PC-3 (cell line): ENCODE data around the gene RBBP9. TPM values are rescaled to one million over a fixed set of nuclear protein-coding genes. Genes with fewer than 3 reads are reported as not detected.

ENCODE experiments used
- ATAC-seq: fragments of 200-7000 bp; cut with Tn5 transposase; 2 replicates; pipeline ENCODE4 v1.9.1; 2020; ENCODE audit warnings: mild to moderate bottlenecking, moderate library complexity
- BruUV-seq: library from RNA; stranded (reverse); fragments of 400-500 nt; replicated peaks from 2 replicates; lab custom pipeline; 2021; lab: Mats Ljungman, UMichigan
- CTCF ChIA-PET: fragments of 300-600 bp; sonication (Branson Sonifier 250); formaldehyde crosslinking; loops from one replicate; lab custom pipeline; 2022; ENCODE audit warnings: antibody characterized with exemption; lab: Charles Lee
- POLR2A ChIA-PET: fragments of 300-600 bp; sonication (Branson Sonifier 250); formaldehyde crosslinking; loops from one replicate; lab custom pipeline; 2022; ENCODE audit warnings: antibody characterized with exemption; ENCODE audit not compliant: unreplicated experiment; lab: Charles Lee
- DNase-seq: peaks from one replicate; pipeline ENCODE4 v3.0.0-alpha.2; 2015
- H2AFZ ChIP-seq: fragments of 300-600 bp; sonication (generic); 2 replicates; pipeline ENCODE4 v1.6.0; 2016; ENCODE audit warnings: antibody characterized with exemption, low read length
- H3F3A ChIP-seq: fragments of 300-600 bp; sonication (generic); one replicate; pipeline ENCODE4 v1.6.0; 2017; ENCODE audit warnings: antibody characterized with exemption, low read length, control low read depth, mild to moderate bottlenecking; ENCODE audit not compliant: unreplicated experiment
- H3K27ac ChIP-seq: fragments of 300-600 bp; sonication (generic); 2 replicates; pipeline ENCODE4 v1.5.1; 2016; ENCODE audit warnings: mild to moderate bottlenecking, low read length
- H3K27me3 ChIP-seq: fragments of 300-600 bp; sonication (generic); 2 replicates; pipeline ENCODE4 v1.6.1; 2016; ENCODE audit warnings: low read length, mixed read lengths
- H3K36me3 ChIP-seq: fragments of 300-600 bp; sonication (generic); 2 replicates; pipeline ENCODE4 v1.6.1; 2016; ENCODE audit warnings: low read depth, mixed run types, low read length, mixed read lengths
- H3K4me1 ChIP-seq: fragments of 300-600 bp; sonication (generic); 2 replicates; pipeline ENCODE4 v1.5.1; 2016; ENCODE audit warnings: low read length; ENCODE audit not compliant: insufficient read depth
- H3K4me2 ChIP-seq: fragments of 300-600 bp; sonication (generic); 2 replicates; pipeline ENCODE4 v1.6.0; 2016; ENCODE audit warnings: low read length
- H3K4me3 ChIP-seq: fragments of 300-600 bp; sonication (generic); 2 replicates; pipeline ENCODE4 v1.5.1; 2016; ENCODE audit warnings: mild to moderate bottlenecking, low read length, mixed read lengths
- H3K79me2 ChIP-seq: fragments of 300-600 bp; sonication (generic); 2 replicates; pipeline ENCODE4 v1.6.1; 2017; ENCODE audit warnings: low read length, mixed read lengths
- H3K9ac ChIP-seq: fragments of 300-600 bp; sonication (generic); 2 replicates; pipeline ENCODE4 v1.6.0; 2016; ENCODE audit warnings: mild to moderate bottlenecking, low read length
- H3K9me2 ChIP-seq: fragments of 300-600 bp; sonication (generic); replicated peaks from 2 replicates; pipeline ENCODE4 v1.6.1; 2016; ENCODE audit warnings: mixed run types, low read length, mixed read lengths
- H3K9me3 ChIP-seq: fragments of 300-600 bp; sonication (generic); 2 replicates; pipeline ENCODE4 v1.6.1; 2016; ENCODE audit warnings: low read length, mixed read lengths
- H4K20me1 ChIP-seq: fragments of 300-600 bp; sonication (generic); 2 replicates; pipeline ENCODE4 v1.6.1; 2016; ENCODE audit warnings: low read length, mixed read lengths
- EZH2 ChIP-seq: fragments of 300-600 bp; sonication (generic); IDR thresholded peaks from one replicate; pipeline ENCODE4 v1.6.1; 2017; ENCODE audit warnings: antibody characterized with exemption, mild to moderate bottlenecking, low read length; ENCODE audit not compliant: unreplicated experiment
- EZH2phosphoT487 ChIP-seq: fragments of 300-600 bp; sonication (generic); IDR thresholded peaks from 2 replicates; pipeline ENCODE4 v1.6.1; 2018; ENCODE audit warnings: mild to moderate bottlenecking, antibody characterized with exemption, low read length, borderline replicate concordance
- intact Hi-C: fragments of 100-400 bp; cut with micrococcal nuclease; formaldehyde crosslinking; loops from 2 replicates; pipeline ENCODE4 v1.9.0; 2023
- total RNA-seq: library from RNA; depleted of rRNA; stranded (reverse); fragments of >200 nt; gene quantifications from 2 replicates; pipeline ENCODE4 v1.2.3, GENCODE V29; 2014
- TF ChIP-seq, protein P1 (sequence below): fragments of 300-600 bp; sonication (generic); conservative IDR thresholded peaks from 2 replicates; pipeline ENCODE4 v1.5.1; 2017; ENCODE audit warnings: antibody characterized with exemption, low read depth, mild to moderate bottlenecking, low read length

The RBBP9 gene
- total RNA-seq, 1 experiment from 2014 or later = 22.8 TPM

DNA sequence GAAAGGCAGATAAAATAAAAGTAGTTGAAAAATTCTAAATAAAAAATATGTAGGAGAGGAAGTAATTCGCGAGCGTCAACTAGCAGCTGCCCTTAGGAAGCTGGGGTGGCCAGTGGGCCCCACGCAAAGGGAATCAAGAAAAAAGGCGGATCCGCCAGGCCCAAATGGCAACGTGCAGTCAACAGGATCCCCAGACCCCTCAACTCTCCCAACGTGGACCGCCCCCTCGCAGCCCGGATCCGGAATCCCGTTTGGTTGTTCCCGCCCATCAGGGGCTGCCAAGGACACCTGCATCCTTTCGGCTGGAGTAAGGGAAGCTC is 30.5 kb downstream of the RBBP9 start:
- Histone ChIP-seq H2AFZ (peak overlapping the region; percentile 96), H3K9me2 (no peaks in the 10 kb centered on the region), H3K4me1 (peaks cover 16% of the 10 kb centered on the region), H3K27ac (no peak overlapping the region), H3K79me2 (peaks cover 44% of the 10 kb centered on the region), H3K4me3 (peak overlapping the region; percentile 90), H3K27me3 (no peaks in the 10 kb centered on the region), H3K9me3 (no peaks in the 10 kb centered on the region), H3K4me2 (peak overlapping the region; percentile 92), H4K20me1 (0 out of 2 replicates have a peak, but pooled peaks cover 5% of the 10 kb centered on the region), H3K9ac (peak overlapping the region; percentile 90), H3F3A (no peaks in the 10 kb centered on the region), H3K36me3 (peaks cover 11% of the 10 kb centered on the region; the same call in 1 of the 2 replicates)
- no TSS peak for BruUV-seq
- ChIA-PET POLR2A (interaction anchor here (0.6 to 1.9 kb wide), 3 partner anchors 15 to 41 kb away, joined by 5 to 13 read pairs (median 9); partner anchors contain the start of genes RBBP9 and SEC23B), CTCF (interaction anchor here (0.7 kb wide), 1 partner anchor 30 kb away, joined by 3 read pairs; no protein-coding TSS in a partner anchor)
- intact Hi-C loops = loop anchor here (5.0 kb wide), 2 partner anchors 76 to 121 kb away; partner anchors contain the start of gene DTD1
- no peak for DNase-seq
- TF ChIP-seq EZH2 = no peak
- TF ChIP-seq EZH2phosphoT487 = no peak
- TF ChIP-seq, protein P1, sequence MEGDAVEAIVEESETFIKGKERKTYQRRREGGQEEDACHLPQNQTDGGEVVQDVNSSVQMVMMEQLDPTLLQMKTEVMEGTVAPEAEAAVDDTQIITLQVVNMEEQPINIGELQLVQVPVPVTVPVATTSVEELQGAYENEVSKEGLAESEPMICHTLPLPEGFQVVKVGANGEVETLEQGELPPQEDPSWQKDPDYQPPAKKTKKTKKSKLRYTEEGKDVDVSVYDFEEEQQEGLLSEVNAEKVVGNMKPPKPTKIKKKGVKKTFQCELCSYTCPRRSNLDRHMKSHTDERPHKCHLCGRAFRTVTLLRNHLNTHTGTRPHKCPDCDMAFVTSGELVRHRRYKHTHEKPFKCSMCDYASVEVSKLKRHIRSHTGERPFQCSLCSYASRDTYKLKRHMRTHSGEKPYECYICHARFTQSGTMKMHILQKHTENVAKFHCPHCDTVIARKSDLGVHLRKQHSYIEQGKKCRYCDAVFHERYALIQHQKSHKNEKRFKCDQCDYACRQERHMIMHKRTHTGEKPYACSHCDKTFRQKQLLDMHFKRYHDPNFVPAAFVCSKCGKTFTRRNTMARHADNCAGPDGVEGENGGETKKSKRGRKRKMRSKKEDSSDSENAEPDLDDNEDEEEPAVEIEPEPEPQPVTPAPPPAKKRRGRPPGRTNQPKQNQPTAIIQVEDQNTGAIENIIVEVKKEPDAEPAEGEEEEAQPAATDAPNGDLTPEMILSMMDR = no peak
- peak; percentile 76 for ATAC-seq

GRCh38 chr20:18465536-18466200 is 31.4 kb downstream of the RBBP9 start:
- ATAC-seq = no peak
- CTCF ChIA-PET = interaction anchor here (0.6 kb wide), 1 partner anchor 52 kb away, joined by 3 read pairs; no protein-coding TSS in a partner anchor
- Histone ChIP-seq H3K9me3 (no peaks in the 10 kb centered on the region), H4K20me1 (0 out of 2 replicates have a peak, but pooled peaks cover 5% of the 10 kb centered on the region), H3K79me2 (peaks cover 37% of the 10 kb centered on the region), H3K4me2 (peak overlapping the region; percentile 92), H3K4me3 (peak overlapping the region; percentile 90), H3K9ac (peak overlapping the region; percentile 90; the same call in 1 of the 2 replicates), H3F3A (no peaks in the 10 kb centered on the region), H3K36me3 (peaks cover 11% of the 10 kb centered on the region; the same call in 1 of the 2 replicates), H2AFZ (peak overlapping the region; percentile 96), H3K27me3 (no peaks in the 10 kb centered on the region), H3K4me1 (peaks cover 16% of the 10 kb centered on the region), H3K9me2 (no peaks in the 10 kb centered on the region), H3K27ac (no peak overlapping the region)
- no peak for TF ChIP-seq EZH2phosphoT487
- TF ChIP-seq, protein P1 = no peak
- TF ChIP-seq EZH2 = no peak
- DNase-seq = no peak
- intact Hi-C loops = loop anchor here (5.0 kb wide), 2 partner anchors 77 to 122 kb away; partner anchors contain the start of gene DTD1
- POLR2A ChIA-PET = interaction anchor here (0.6 kb wide), 1 partner anchor 362 kb away, joined by 7 read pairs; no protein-coding TSS in a partner anchor
- no TSS peak for BruUV-seq

GRCh38 chr20:18456600-18456999 is 40.4 kb downstream of the RBBP9 start:
- intact Hi-C loops = no loop called here
- CTCF ChIA-PET = no interaction called here

More at GRCh38 chr20:18456600-18456999, 40.4 kb downstream of the RBBP9 start:
- Histone ChIP-seq H3K4me1 (no peaks in the 10 kb centered on the region), H3F3A (no peaks in the 10 kb centered on the region), H3K36me3 (no peaks in the 10 kb centered on the region), H3K27me3 (no peaks in the 10 kb centered on the region), H3K27ac (no peak overlapping the region), H3K9me2 (no peaks in the 10 kb centered on the region), H3K79me2 (no peaks in the 10 kb centered on the region), H3K9me3 (no peaks in the 10 kb centered on the region), H3K4me3 (no peak overlapping the region), H3K9ac (no peak overlapping the region), H4K20me1 (no peaks in the 10 kb centered on the region), H3K4me2 (no peak overlapping the region), H2AFZ (no peak overlapping the region)
- TF ChIP-seq EZH2 (no peak), EZH2phosphoT487 (no peak)
- TF ChIP-seq, protein P1 = no peak
- POLR2A ChIA-PET = no interaction called here
- no TSS peak for BruUV-seq
- DNase-seq = no peak
- ATAC-seq = no peak
